A673 (cell line): ENCODE measurements around the gene DHRS11. TPM values are rescaled to one million over a fixed set of nuclear protein-coding genes. Genes with fewer than 3 reads are reported as not detected.
A peak's percentile ranks its signal among the peaks of the same experiment; 100 is the strongest.

ENCODE experiments used
- BruUV-seq: library from RNA; stranded (reverse); fragments of 400-500 nt; replicated peaks from 2 replicates; lab custom pipeline; 2021; lab: Mats Ljungman, UMichigan
- CTCF ChIA-PET: fragments of 300-600 bp; sonication (Branson Sonifier 250); formaldehyde crosslinking; loops from one replicate; lab custom pipeline; 2022; ENCODE audit warnings: antibody characterized with exemption; lab: Charles Lee
- POLR2A ChIA-PET: fragments of 300-600 bp; sonication (Branson Sonifier 250); formaldehyde crosslinking; loops from one replicate; lab custom pipeline; 2022; ENCODE audit warnings: antibody characterized with exemption; ENCODE audit not compliant: low non-redundant PET; lab: Charles Lee
- DNase-seq: peaks from one replicate; pipeline ENCODE4 v3.0.0-alpha.2; 2015; ENCODE audit warnings: low spot score
- H3K27ac ChIP-seq: fragments of 200-600 bp; sonication (generic); 2 replicates; pipeline ENCODE4 v1.5.1; 2016; ENCODE audit warnings: mixed run types, low read depth, mild to moderate bottlenecking, mixed read lengths, antibody characterized with exemption, low read length; ENCODE audit not compliant: poor library complexity, severe bottlenecking
- H3K27me3 ChIP-seq: fragments of 200-600 bp; sonication (generic); replicated peaks from 2 replicates; pipeline ENCODE4 v1.6.1; 2017; ENCODE audit warnings: mixed run types, low read depth, mild to moderate bottlenecking, mixed read lengths, antibody characterized with exemption, low read length; ENCODE audit not compliant: insufficient read depth, poor library complexity
- H3K36me3 ChIP-seq: fragments of 200-600 bp; sonication (generic); 2 replicates; pipeline ENCODE4 v1.6.1; 2016; ENCODE audit warnings: mixed run types, mild to moderate bottlenecking, mixed read lengths, antibody characterized with exemption, low read length; ENCODE audit not compliant: insufficient read depth, poor library complexity, severe bottlenecking
- H3K4me1 ChIP-seq: fragments of 200-600 bp; sonication (generic); 2 replicates; pipeline ENCODE4 v1.6.1; 2017; ENCODE audit warnings: mixed run types, mild to moderate bottlenecking, mixed read lengths, antibody characterized with exemption, low read length; ENCODE audit not compliant: insufficient read depth, poor library complexity, severe bottlenecking
- H3K4me3 ChIP-seq: fragments of 200-600 bp; sonication (generic); 2 replicates; pipeline ENCODE4 v1.5.1; 2016; ENCODE audit warnings: low read depth, mixed run types, mild to moderate bottlenecking, mixed read lengths, low read length; ENCODE audit not compliant: poor library complexity, severe bottlenecking
- H3K9me3 ChIP-seq: fragments of 200-600 bp; sonication (generic); 2 replicates; pipeline ENCODE4 v1.6.1; 2016; ENCODE audit warnings: mixed run types, low read depth, mild to moderate bottlenecking, mixed read lengths, antibody characterized with exemption, low read length; ENCODE audit not compliant: poor library complexity, severe bottlenecking
- CTCF ChIP-seq: fragments of 300-800, 200-600 bp; sonication (generic); conservative IDR thresholded peaks from 2 replicates; pipeline ENCODE4 v1.5.1; 2017; ENCODE audit warnings: low read depth, mild to moderate bottlenecking, antibody characterized with exemption, low read length, moderate library complexity, mixed read lengths
- EZH2 ChIP-seq: fragments of 200-600 bp; sonication (generic); IDR thresholded peaks from 2 replicates; pipeline ENCODE4 v1.6.1; 2017; ENCODE audit warnings: borderline replicate concordance, low read depth, mild to moderate bottlenecking, mixed read lengths, antibody characterized with exemption, low read length; ENCODE audit not compliant: poor library complexity, severe bottlenecking
- intact Hi-C: fragments of 100-400 bp; cut with micrococcal nuclease; formaldehyde crosslinking; loops from one replicate; pipeline ENCODE4 v1.10.0; 2022; ENCODE audit not compliant: unreplicated experiment
- total RNA-seq: library from RNA; stranded (reverse); gene quantifications from 2 replicates; pipeline ENCODE4 v1.2.3, GENCODE V29; 2021

Gene DHRS11
- total RNA-seq, 1 experiment from 2014 or later = 5.3 TPM

- Histone ChIP-seq H3K4me3 (peak overlapping the region; percentile 69), H3K27me3 (no peaks in the 10 kb centered on the region), H3K4me1 (no peaks in the 10 kb centered on the region), H3K9me3 (no peaks in the 10 kb centered on the region), H3K36me3 (no peaks in the 10 kb centered on the region), H3K27ac (no peak overlapping the region)
- intact Hi-C loops = no loop called here
- DNase-seq = peak; percentile 4
- POLR2A ChIA-PET = no interaction called here
- TF ChIP-seq EZH2 (no peak), CTCF (no peak)
- CTCF ChIA-PET = no interaction called here
- BruUV-seq = no TSS peak
These were observed 637 bp downstream of the DHRS11 start for GRCh38 chr17:36592316-36592715.

- no peaks in the 10 kb centered on the region for H3K27me3 ChIP-seq
- DNase-seq = no peak
- peak overlapping the region; percentile 69 for H3K4me3 ChIP-seq
- no peaks in the 10 kb centered on the region for H3K9me3 ChIP-seq
- no peak overlapping the region for H3K27ac ChIP-seq
- ChIA-PET POLR2A (no interaction called here), CTCF (no interaction called here)
- intact Hi-C loops = no loop called here
- TF ChIP-seq CTCF = no peak
- TF ChIP-seq EZH2 = no peak
- no peaks in the 10 kb centered on the region for H3K36me3 ChIP-seq
- no TSS peak for BruUV-seq
- no peaks in the 10 kb centered on the region for H3K4me1 ChIP-seq
These were observed 1.1 kb downstream of the DHRS11 start for GRCh38 chr17:36592716-36593321.

GRCh38 chr17:36593656-36594316 lies 2.1 kb downstream of the DHRS11 start:
- Histone ChIP-seq H3K9me3 (no peaks in the 10 kb centered on the region), H3K36me3 (no peaks in the 10 kb centered on the region), H3K27me3 (no peaks in the 10 kb centered on the region), H3K4me1 (no peaks in the 10 kb centered on the region), H3K27ac (no peak overlapping the region), H3K4me3 (no peak overlapping the region)
- intact Hi-C loops = no loop called here
- CTCF ChIA-PET = no interaction called here
- POLR2A ChIA-PET = no interaction called here
- DNase-seq = no peak
- BruUV-seq = no TSS peak
- no peak for TF ChIP-seq EZH2
- TF ChIP-seq CTCF = no peak
